Uterus (tissue), 4 donors: Measurements from ENCODE around the gene TGFA. TPM values are rescaled to one million over a fixed set of nuclear protein-coding genes. Genes with fewer than 3 reads are reported as not detected.

ENCODE experiments used
- DNase-seq, 2 donors: peaks; one replicate each; pipeline ENCODE4 v3.0.0-alpha.2; 2019 to 2020
- H3K27ac ChIP-seq, 2 donors: fragments of 200-600 bp; sonication (generic); 1 replicate in 1 of 2; 2 replicates in 1 of 2; pipeline ENCODE4 v1.5.1; 2016 to 2018
- H3K27me3 ChIP-seq, 2 donors: fragments of 200-600 bp; sonication (generic); one replicate each; pipeline ENCODE4 v1.5.1; 2018 to 2019; ENCODE audit warnings: control low read depth in 1 of 2
- H3K36me3 ChIP-seq, 2 donors: fragments of 200-600 bp; sonication (generic); one replicate each; pipeline ENCODE4 v1.5.1; 2019; ENCODE audit warnings: control low read depth in 1 of 2
- H3K4me1 ChIP-seq, 2 donors: fragments of 200-600 bp; sonication (generic); one replicate each; pipeline ENCODE4 v1.5.1; 2018 to 2019; ENCODE audit warnings: control low read depth in 1 of 2
- H3K4me3 ChIP-seq, 2 donors: fragments of 200-600 bp; sonication (generic); 1 replicate in 1 of 2; 2 replicates in 1 of 2; pipeline ENCODE4 v1.5.1; 2018 to 2019; ENCODE audit warnings: mild to moderate bottlenecking in 1 of 2
- H3K9me3 ChIP-seq, 2 donors: fragments of 200-600 bp; sonication (generic); one replicate each; pipeline ENCODE4 v1.5.1; 2019; ENCODE audit warnings: control low read depth in 1 of 2
- POLR2A ChIP-seq, 2 donors: fragments of 450-650 bp; IDR thresholded peaks; one replicate each; pipeline ENCODE4 v1.6.1; 2016; ENCODE audit warnings: antibody characterized with exemption in 2 of 2, mild to moderate bottlenecking in 1 of 2, moderate library complexity in 1 of 2
- intact Hi-C: fragments of 100-400 bp; cut with DNase I; formaldehyde crosslinking; loops from one replicate; pipeline ENCODE4 v1.15.1; 2023; ENCODE audit warnings: low total_unique reads
- total RNA-seq, 4 donors: library from RNA; depleted of rRNA in 3 of 4; stranded (reverse); fragments of >200 nt in 3 of 4; gene quantifications; one replicate each; pipeline versions ENCODE4 v1.1.0 to v1.2.4, GENCODE V29; 2014 to 2023
- TF ChIP-seq, protein P1 (sequence below), 4 experiments: fragments of 200-600 bp in 2 of 4; fragments of 450-650 bp in 2 of 4; sonication (generic) in 2 of 4; IDR thresholded peaks; one replicate each; pipeline ENCODE4 v1.5.1; 2016 to 2019; ENCODE audit warnings: antibody characterized with exemption in 4 of 4, mild to moderate bottlenecking in 2 of 4, moderate library complexity in 1 of 4
- donor health status: DM: yes; HTN: yes; CAD: no.

TGFA gene
- total RNA-seq, 4 donors from 2014 or later = 1.5 to 3.7 (median 1.6) TPM; not detected in 1

- Histone ChIP-seq H3K4me1 (peaks cover 0 to 13% of the 10 kb centered on the region in 2 donors), H3K9me3 (no peaks in the 10 kb centered on the region), H3K27ac (no peak overlapping the region), H3K27me3 (peaks cover 0 to 13% of the 10 kb centered on the region in 2 donors), H3K4me3 (peak overlapping the region; percentile 37 to 39), H3K36me3 (no peaks in the 10 kb centered on the region)
- intact Hi-C loops = no loop called here
- TF ChIP-seq, protein P1, sequence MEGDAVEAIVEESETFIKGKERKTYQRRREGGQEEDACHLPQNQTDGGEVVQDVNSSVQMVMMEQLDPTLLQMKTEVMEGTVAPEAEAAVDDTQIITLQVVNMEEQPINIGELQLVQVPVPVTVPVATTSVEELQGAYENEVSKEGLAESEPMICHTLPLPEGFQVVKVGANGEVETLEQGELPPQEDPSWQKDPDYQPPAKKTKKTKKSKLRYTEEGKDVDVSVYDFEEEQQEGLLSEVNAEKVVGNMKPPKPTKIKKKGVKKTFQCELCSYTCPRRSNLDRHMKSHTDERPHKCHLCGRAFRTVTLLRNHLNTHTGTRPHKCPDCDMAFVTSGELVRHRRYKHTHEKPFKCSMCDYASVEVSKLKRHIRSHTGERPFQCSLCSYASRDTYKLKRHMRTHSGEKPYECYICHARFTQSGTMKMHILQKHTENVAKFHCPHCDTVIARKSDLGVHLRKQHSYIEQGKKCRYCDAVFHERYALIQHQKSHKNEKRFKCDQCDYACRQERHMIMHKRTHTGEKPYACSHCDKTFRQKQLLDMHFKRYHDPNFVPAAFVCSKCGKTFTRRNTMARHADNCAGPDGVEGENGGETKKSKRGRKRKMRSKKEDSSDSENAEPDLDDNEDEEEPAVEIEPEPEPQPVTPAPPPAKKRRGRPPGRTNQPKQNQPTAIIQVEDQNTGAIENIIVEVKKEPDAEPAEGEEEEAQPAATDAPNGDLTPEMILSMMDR (IDR thresholded peaks at IDR 0.05) = no peak
- TF ChIP-seq POLR2A (IDR thresholded peaks at IDR 0.05) = no peak
- no peak for DNase-seq
These were observed 367 bp downstream of the TGFA start for GRCh38 chr2:70553334-70553583.

GRCh38 chr2:70552501-70553333, 909 bp downstream of the TGFA start:
- H3K36me3 ChIP-seq = no peaks in the 10 kb centered on the region
- DNase-seq = no peak
- no peaks in the 10 kb centered on the region for H3K9me3 ChIP-seq
- H3K27me3 ChIP-seq = peaks cover 0 to 13% of the 10 kb centered on the region in 2 donors
- intact Hi-C loops = no loop called here
- H3K27ac ChIP-seq = no peak overlapping the region
- peaks cover 0 to 13% of the 10 kb centered on the region in 2 donors for H3K4me1 ChIP-seq
- peak overlapping the region; percentile 37 to 39 for H3K4me3 ChIP-seq
- no peak for TF ChIP-seq POLR2A (IDR thresholded peaks at IDR 0.05)
- TF ChIP-seq, protein P1 (IDR thresholded peaks at IDR 0.05) = no peak

DNA sequence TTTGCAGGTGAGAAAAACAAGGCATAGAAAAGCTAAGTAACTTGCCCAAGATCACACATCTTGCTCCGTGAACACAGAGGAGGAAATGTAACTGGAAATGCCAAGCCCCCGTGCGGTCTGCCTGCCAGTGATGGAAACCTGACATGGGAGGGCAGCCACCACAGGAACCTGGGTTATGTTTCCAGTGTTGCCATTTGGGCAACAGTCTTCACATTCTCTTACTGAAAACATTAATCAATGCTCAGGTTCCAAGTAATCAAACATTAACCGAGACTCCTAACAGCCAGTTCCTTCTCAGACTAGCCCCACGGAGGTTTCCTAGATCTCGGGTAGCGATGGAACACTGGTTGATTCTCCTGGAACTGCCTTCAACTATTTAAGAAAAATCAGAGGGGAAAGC, 2.5 kb downstream of the TGFA start:
- Histone ChIP-seq H3K36me3 (no peaks in the 10 kb centered on the region), H3K4me3 (no peak overlapping the region), H3K27ac (no peak overlapping the region), H3K9me3 (no peaks in the 10 kb centered on the region), H3K27me3 (peaks cover 0 to 13% of the 10 kb centered on the region in 2 donors), H3K4me1 (peaks cover 0 to 13% of the 10 kb centered on the region in 2 donors)
- intact Hi-C loops = no loop called here
- no peak for DNase-seq
- TF ChIP-seq, protein P1 (IDR thresholded peaks at IDR 0.05) = no peak
- TF ChIP-seq POLR2A (IDR thresholded peaks at IDR 0.05) = no peak

DNA sequence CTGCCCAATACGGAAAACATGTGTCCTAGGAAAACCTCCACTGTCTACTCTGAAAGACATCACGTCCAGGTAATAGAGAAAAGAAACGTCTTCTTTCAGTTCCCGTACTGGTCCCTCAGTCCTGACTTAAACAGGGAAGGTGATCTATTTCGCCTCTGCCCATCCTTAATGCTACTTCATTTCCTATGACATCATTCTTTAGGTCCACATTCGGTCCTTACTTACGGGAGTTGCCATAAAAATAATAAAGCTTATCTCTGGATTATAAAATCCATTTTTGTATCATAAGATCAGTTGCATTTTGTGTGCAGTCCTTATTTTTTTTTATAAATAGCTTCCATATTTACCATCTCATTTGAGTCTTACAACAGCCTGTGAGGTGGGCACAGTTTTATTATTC, 3.7 kb downstream of the TGFA start:
- no peak for DNase-seq
- intact Hi-C loops = no loop called here
- Histone ChIP-seq H3K27ac (no peak overlapping the region), H3K27me3 (peaks cover 0 to 13% of the 10 kb centered on the region in 2 donors), H3K36me3 (no peaks in the 10 kb centered on the region), H3K4me3 (no peak overlapping the region), H3K4me1 (peaks cover 0 to 13% of the 10 kb centered on the region in 2 donors), H3K9me3 (no peaks in the 10 kb centered on the region)
- TF ChIP-seq, protein P1 (IDR thresholded peaks at IDR 0.05) = no peak

DNA sequence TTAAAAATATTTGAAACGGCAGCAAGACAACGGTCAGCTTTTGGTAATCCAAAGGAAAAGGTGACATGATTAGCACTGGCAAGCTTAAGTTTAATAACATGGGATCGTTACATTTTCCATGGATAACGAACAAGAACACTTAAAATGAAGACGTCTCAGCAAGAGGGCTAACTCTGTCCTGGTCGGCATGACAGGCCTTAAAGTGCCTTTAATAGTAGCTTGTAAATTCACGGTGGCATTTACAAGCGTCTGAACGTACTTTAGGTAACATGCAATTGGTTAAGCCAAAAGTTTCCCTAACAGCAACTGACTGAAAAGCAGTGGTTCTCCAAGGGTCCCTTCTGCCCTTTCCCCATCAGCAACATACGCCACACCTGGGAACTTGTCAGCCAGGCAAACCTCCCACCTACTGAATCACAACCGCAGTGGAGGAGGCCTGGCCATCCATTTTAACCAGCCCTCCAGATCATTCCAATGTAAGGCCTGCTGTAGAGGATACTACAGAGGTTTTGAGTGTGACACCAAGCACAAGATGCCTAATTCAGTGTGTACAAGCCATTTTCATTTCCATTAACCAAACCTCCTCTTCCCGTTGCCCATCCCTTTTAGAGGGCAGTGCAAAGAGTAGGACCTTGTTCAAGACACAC, 4.4 kb downstream of the TGFA start:
- no peaks in the 10 kb centered on the region for H3K36me3 ChIP-seq
- peaks cover 0 to 13% of the 10 kb centered on the region in 2 donors for H3K27me3 ChIP-seq
- no peaks in the 10 kb centered on the region for H3K9me3 ChIP-seq
- no peak overlapping the region for H3K27ac ChIP-seq
- TF ChIP-seq POLR2A (IDR thresholded peaks at IDR 0.05) = no peak
- TF ChIP-seq, protein P1 (IDR thresholded peaks at IDR 0.05) = no peak
- no peak overlapping the region for H3K4me3 ChIP-seq
- H3K4me1 ChIP-seq = peaks cover 0 to 8% of the 10 kb centered on the region in 2 donors
- no peak for DNase-seq
- intact Hi-C loops = no loop called here
